Heart left ventricle (tissue), 13 donors: Measurements from ENCODE around the gene ANKRD53.

ENCODE experiments used
- CTCF ChIP-seq, 12 donors: fragments of 200-600 bp; sonication (generic) in 4 of 12; IDR thresholded peaks; one replicate each; pipeline versions ENCODE4 v1.5.0 to v1.8.0; 2018 to 2022; ENCODE audit warnings: antibody characterized with exemption in 12 of 12, mild to moderate bottlenecking in 5 of 12
- POLR2A ChIP-seq, 2 donors: fragments of 450-650 bp; IDR thresholded peaks; one replicate each; pipeline ENCODE4 v1.6.1; 2017; ENCODE audit warnings: antibody characterized with exemption in 2 of 2, mild to moderate bottlenecking in 2 of 2, moderate library complexity in 2 of 2
- donor health status: ischemic (EF 13 %, LVEDD 7.1; RV severe dilation, severe dysfunction).
- donor health status: DM: no; HTN: yes; CAD: no.
- donor health status: DM: no; HTN: no; CAD: no.
- donor health status: ischemic (EF 25% LVEDD 6.9; RV normal size, moderate dysfunction).
- donor health status: ischemic (EF 25% LVEDD 5.7; RV mildly dilated, moderate dysfunction).
- donor health status: ischemic (EF 35%, LVEDD 5.7; RV mildly dilated, moderate dysfunction).
- donor health status: nonischemic (EF 11% LVEDD 7.7; RV severe dilation, severe dysfunction).
- donor health status: DM: yes; HTN: yes; CAD: no.
- donor health status: PGD.
- donor health status: ischemic (EF 29% LVEDD 5.4; RV normal size, mild dysfunction).
- donor health status: nonischemic (EF 23%, LVEDD 6.1; RV moderate dilation, normal function).

- TF ChIP-seq CTCF (IDR thresholded peaks at IDR 0.05) (no peak), POLR2A (IDR thresholded peaks at IDR 0.05) (no peak)
Measured at GRCh38 chr2:70931376-70932000, 46.9 kb upstream of the ANKRD53 start.
